Fibroblast of upper back skin (primary cell): ENCODE measurements around the gene ADARB2.
"Not testable (repeated sequence)": the region's sequence is repeated elsewhere in the genome, so short reads cannot be mapped to it uniquely, and the experiment has no call there.

Source experiments
- DNase-seq: peaks from one replicate; pipeline ENCODE4 v3.0.0-alpha.2; 2013

Gene ADARB2

GRCh38 chr10:1414893-1415292 lies 322.4 kb downstream of the ADARB2 start:
- no peak for DNase-seq

DNA sequence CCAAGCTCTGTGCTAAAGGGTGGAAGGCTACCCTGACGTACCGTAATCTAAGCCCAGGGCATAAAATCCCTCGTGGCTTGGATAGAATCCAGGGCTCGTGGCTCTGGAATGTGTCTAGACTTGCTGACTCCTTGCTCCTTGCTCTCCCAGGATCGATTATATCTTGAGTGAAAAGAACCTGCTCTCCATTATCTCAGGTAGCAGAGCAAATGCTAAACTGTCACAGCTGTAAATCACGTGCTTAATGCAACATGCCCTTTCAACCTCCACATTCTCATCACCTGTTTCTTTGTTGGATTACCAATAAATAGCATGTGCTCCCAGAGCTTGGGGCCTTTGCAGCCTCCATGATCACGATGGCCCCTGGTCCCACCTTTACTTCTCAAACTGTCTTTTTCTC lies 323.0 kb downstream of the ADARB2 start:
- not testable (repeated sequence) for DNase-seq

GRCh38 chr10:1413823-1414222 lies 323.5 kb downstream of the ADARB2 start:
- DNase-seq = no peak

- no peak for DNase-seq
These were observed 324.1 kb downstream of the ADARB2 start for GRCh38 chr10:1413256-1413655.

- DNase-seq = no peak
These were observed 324.7 kb downstream of the ADARB2 start for GRCh38 chr10:1412531-1413189.

DNA sequence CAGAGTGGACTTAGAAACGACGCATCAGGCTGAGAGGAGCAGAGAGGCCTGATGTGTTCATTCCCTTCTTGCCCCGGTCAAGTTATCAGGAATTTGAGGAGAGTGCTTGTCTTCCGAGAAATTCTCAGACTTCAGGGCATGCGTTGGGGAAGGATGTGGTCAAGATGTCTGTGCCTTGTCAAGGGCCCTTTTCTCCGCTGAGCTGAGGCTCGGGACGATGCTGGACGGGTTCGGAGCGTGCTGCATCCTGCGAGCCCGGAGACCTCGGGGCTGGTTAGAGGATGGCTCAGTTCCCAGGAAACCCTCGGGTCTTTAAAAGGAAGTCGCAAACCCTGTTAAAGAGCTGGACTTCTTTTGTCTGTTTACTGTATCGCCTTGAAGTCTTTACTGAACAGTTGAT lies 325.4 kb downstream of the ADARB2 start:
- no peak for DNase-seq

DNA sequence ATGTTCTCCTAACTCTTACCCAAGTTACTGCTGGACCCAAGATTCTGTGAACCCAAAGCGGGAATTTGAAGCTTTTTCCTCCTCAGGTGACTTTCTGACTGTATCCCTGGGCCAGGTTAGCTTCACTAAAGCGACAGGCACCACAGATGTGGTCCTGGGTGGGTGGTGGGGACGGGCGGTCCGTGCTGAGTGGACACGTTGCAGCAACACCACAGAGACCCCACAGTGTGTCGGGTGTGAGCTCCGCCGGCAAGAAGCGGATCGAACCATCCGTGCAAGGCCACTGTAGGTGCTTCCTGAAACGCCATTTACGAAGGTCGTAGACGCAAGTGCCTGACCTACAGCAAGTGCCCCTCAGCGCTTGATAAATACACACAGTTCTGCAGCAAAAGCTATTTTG lies 325.9 kb downstream of the ADARB2 start:
- DNase-seq = no peak

- DNase-seq = no peak
These were observed 326.6 kb downstream of the ADARB2 start for GRCh38 chr10:1410469-1411395.

DNA sequence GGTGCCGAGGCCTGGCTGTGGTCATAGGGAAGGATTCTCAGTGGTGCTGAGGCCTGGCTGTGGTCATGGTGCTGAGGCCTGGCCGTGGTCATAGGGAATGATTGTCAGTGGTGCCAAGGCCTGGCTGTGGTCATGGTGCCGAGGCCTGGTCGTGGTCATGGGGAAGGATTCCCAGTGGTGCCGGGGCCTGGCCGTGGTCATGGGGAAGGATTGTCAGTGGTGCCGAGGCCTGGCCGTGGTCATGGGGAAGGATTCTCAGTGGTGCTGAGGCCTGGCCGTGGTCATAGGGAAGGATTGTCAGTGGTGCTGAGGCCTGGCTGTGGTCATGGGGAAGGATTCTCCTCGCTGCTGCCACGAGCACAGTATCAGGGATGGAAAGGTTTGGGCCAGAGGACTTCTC lies 327.3 kb downstream of the ADARB2 start:
- no peak for DNase-seq

GRCh38 chr10:1409392-1409791 lies 327.9 kb downstream of the ADARB2 start:
- no peak for DNase-seq

DNA sequence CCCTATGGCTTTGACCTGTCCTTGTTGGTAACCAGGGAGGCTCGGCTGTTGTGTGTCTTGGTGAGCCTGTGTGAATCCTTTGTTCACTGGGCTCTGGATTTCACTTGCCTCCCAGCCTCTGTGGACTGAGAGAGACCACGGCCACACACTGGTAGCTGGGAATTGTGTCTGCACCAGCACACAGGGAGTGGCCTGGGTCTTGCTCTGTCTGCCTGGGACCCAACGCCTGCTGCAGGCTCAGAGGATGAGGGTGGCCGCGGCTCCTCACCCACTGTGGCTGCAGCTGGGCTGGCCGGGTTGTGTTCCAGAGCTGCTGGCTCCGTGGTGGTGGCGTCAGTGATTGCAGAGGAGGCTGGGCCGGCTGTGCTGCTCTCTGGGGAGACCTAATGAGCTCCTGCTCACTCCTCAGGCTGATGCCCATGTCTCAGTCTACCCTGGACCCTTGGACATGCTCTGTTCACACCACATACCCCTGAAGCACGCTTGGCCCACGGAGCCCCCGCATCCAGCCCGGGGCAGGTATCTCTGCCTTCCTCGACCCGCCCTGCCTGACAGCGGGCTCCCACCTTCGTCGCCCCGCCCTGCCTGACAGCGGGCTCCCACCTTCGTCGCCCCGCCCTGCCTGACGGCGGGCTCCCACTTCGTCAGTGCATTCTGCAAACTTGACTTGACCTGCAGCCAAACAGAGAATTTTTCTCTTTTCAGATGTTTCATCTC lies 328.5 kb downstream of the ADARB2 start:
- DNase-seq = no peak

- no peak for DNase-seq
These were observed 330.1 kb downstream of the ADARB2 start for GRCh38 chr10:1406967-1407945.

GRCh38 chr10:1406132-1406966 lies 331.0 kb downstream of the ADARB2 start:
- no peak for DNase-seq

GRCh38 chr10:1404323-1405260 lies 332.7 kb downstream of the ADARB2 start:
- DNase-seq = no peak

DNA sequence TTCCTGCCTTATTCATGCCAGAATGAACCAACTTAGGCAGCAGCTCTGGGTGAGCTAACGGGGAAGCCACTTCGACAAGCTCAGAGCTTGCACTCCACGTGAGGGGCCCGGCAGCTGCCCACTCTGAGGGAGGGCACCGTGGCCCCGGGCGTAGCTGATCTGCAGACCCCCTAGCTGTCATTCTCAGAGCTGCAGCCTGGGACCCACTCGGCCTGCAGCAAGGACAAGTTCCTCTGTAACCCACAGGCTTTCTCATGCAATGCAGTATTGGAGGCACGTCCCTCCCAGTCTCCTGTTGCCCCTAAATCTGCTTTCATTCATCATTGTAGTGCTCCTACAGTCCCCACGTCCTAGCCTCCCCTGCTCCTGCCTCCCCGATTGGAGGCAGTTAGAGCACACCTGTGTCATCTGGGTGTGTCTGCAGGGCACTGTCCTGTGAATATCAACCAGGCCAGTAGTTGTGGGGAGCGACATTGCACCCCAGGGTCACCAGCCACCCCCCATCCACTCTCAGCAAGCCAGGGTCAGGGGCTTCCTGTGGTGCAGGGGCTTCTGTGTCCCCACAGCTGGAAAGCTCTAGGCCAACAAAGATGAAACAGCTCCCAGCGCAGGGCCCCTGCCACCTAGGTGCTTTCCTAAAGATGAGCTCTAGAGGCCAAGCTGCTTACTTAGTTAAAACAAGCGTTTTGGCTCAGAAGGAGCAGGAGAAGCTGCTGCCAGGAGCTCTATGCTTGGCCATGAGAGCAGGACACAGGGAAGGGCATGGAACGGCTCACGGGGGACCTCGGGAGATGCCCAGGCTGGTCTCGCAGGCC lies 333.6 kb downstream of the ADARB2 start:
- DNase-seq = no peak

DNA sequence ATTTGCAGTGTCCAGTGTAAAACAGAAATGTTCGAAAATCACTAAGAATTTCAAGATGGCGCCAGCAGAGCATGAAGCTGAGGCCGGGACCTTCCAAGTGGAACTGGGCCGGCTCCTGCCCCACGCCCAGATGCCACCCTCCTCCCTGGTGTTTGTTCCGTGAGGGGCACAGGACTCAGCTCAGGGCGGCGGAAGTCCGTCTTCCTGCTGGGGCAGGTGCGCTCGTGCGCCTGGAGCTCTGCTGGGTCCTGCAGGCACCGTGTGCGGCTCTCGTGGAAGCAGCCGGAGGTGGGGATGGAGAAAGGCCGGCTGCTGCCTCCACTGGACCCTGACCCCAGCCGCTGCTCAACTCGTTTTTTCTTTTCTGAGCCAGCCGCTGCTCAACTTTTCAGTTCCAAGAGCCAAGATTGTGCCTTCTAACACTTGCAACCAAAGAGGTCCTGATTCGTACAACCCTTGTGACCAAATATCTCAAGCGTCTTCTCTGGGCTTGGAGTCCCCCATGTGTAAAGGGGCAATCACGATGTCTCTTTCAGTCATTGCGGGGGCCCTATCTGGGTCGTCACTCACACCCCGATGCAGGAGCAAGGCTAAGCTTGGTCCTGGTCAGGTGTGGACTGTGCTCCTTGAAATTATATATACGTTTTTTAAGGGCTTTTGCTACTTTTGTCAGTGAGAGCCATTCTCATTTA lies 334.4 kb downstream of the ADARB2 start:
- no peak for DNase-seq

DNA sequence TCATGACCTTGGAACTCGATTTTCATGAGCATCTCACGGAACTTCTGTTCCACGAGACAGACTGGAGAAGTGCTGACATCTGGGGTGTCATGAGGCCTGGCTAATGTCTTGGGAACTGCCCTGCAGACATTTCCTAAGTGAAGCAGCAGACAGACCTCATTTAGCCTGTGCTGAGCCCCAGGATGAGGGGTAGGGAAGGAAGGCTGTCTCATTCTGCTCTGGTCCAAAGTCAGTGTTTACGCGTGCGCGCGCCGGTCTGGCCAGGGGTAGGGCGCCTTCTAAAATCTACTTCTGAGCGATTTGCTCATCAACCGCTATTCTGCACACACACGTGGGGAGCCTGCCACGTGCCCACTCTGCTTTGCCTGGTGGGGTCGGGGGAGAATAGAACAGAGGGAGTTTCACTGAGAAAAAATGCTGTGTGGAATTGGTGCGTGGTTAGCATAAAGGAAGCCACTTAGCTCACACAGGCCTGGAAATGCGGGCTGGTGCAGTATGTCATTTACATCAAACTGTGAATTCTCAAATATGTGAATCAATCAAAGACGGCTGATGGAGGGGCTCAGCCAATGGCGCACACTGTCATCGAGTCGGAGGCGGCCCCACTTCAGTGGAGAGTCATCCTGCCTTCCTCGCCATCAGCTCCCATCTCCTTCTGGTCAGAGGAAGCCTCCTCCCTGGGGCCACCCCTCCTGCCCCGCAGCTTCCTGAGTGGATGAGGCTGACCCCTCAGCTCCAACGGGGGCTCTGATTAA lies 335.1 kb downstream of the ADARB2 start:
- no peak for DNase-seq
